Measurements from ENCODE around the gene P2RX1.

DNA sequence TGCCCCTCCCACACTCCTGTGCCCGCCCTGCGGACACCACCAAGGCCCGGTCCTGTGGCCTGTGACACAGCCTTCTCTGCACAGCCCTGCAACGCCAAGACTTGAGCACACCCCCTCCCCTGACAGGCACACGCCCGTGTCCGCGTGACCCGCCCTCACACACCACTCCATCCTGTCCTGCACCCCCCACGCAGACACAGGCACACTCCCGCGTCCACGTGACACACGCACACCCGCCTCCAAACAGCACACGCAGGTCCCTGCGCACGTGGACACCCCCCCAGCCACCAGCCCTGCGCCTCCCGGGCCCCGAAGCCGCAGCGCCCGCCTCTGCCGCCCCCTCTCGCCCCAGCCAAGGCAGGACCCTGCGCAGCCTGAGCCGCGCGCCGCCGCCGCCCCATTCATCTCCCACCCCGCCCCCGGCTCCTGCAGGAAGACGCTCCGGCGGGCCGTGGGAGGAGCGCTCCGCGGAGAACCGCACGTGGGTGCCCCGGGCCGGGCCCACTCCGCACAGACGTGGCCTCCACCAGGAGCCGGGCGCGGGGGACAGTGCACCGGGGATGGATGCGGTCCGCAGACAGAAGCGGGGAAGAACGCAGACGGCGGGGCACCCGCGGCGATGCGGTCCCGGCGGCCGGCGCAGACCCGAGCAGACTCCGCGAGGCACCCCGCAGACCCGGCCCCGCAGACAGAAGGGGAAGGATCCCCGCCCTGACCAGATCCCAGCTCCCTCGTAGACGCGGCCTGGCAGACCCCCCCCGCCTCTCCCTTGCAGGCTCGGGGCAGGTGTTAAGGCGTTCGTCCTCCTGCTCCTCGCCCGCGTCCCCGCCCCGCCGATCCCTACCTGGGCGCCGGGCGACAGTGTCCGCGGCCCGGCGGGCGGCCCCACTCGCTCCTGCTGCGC is 23.9 kb downstream of the P2RX1 start:
- TF ChIP-seq, protein P1, sequence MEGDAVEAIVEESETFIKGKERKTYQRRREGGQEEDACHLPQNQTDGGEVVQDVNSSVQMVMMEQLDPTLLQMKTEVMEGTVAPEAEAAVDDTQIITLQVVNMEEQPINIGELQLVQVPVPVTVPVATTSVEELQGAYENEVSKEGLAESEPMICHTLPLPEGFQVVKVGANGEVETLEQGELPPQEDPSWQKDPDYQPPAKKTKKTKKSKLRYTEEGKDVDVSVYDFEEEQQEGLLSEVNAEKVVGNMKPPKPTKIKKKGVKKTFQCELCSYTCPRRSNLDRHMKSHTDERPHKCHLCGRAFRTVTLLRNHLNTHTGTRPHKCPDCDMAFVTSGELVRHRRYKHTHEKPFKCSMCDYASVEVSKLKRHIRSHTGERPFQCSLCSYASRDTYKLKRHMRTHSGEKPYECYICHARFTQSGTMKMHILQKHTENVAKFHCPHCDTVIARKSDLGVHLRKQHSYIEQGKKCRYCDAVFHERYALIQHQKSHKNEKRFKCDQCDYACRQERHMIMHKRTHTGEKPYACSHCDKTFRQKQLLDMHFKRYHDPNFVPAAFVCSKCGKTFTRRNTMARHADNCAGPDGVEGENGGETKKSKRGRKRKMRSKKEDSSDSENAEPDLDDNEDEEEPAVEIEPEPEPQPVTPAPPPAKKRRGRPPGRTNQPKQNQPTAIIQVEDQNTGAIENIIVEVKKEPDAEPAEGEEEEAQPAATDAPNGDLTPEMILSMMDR (IDR thresholded peaks at IDR 0.05; ENCODE audit: low read depth, low read length, poor library complexity, severe bottlenecking) = no peak
- peak; percentile 70; the same call in 1 of the 2 replicates for TF ChIP-seq EZH2phosphoT487 (IDR thresholded peaks at IDR 0.05; ENCODE audit: borderline replicate concordance, low read length)

Data from DOHH2 (cell line).